Ascending aorta (tissue), 2 donors: ENCODE results near the gene OTULIN. TPM values are rescaled to one million over a fixed set of nuclear protein-coding genes. Genes with fewer than 3 reads are reported as not detected.

ENCODE experiments used
- DNase-seq, 2 donors: peaks; one replicate each; pipeline ENCODE4 v3.0.0-alpha.2; 2019; ENCODE audit warnings: low spot score in 2 of 2
- H3K27ac ChIP-seq, 2 donors: fragments of 200-600 bp; sonication (generic); one replicate each; pipeline ENCODE4 v1.5.1; 2016 to 2017; ENCODE audit warnings: mild to moderate bottlenecking in 1 of 2
- H3K27me3 ChIP-seq: fragments of 200-600 bp; sonication (generic); one replicate; pipeline ENCODE4 v1.5.1; 2017
- H3K36me3 ChIP-seq, 2 donors: fragments of 200-600 bp; sonication (generic); one replicate each; pipeline ENCODE4 v1.5.1; 2016
- H3K4me1 ChIP-seq, 2 donors: fragments of 200-600 bp; sonication (generic); one replicate each; pipeline ENCODE4 v1.5.1; 2016 to 2017; ENCODE audit warnings: mild to moderate bottlenecking in 1 of 2
- H3K4me3 ChIP-seq, 2 donors: fragments of 200-600 bp; sonication (generic); one replicate each; pipeline ENCODE4 v1.5.1; 2016 to 2017; ENCODE audit warnings: mild to moderate bottlenecking in 1 of 2
- H3K9me3 ChIP-seq, 2 donors: fragments of 200-600 bp; sonication (generic); one replicate each; pipeline ENCODE4 v1.5.1; 2016
- intact Hi-C: fragments of 100-400 bp; cut with DNase I; formaldehyde crosslinking; loops from one replicate; pipeline ENCODE4 v1.15.1; 2023
- total RNA-seq: library from RNA; depleted of rRNA; stranded (reverse); fragments of >200 nt; gene quantifications from one replicate; pipeline ENCODE4 v1.1.0, GENCODE V29; 2016
- TF ChIP-seq, protein P1 (sequence below), 3 experiments: fragments of 200-600 bp in 2 of 3; fragments of 450-650 bp in 1 of 3; sonication (generic) in 2 of 3; IDR thresholded peaks; one replicate each; pipeline ENCODE4 v1.5.1; 2016 to 2019; ENCODE audit warnings: antibody characterized with exemption in 3 of 3, mild to moderate bottlenecking in 1 of 3, moderate library complexity in 1 of 3

The OTULIN gene
- total RNA-seq, 1 donor from 2014 or later = 56.9 TPM

DNA sequence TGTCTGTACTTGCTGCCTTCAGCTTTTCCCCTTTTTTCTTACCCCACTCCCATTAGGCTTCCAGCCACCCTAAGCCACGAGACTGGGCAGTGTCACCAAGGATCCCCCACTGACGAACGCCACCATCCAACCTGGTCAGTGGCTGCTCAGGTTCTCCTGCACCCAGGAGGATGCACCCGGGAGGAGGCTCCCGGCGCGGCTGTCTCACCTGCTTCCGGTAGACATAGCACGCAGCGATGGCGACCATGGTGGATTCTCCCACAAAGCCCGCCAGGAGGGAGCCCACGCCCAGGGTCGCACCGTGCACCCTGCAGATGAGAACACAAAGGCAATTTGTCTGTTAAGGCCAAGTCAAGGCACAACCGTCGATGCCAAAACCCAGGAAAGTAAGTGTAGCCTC, 48.1 kb downstream of the OTULIN start:
- no peak for DNase-seq
- TF ChIP-seq, protein P1, sequence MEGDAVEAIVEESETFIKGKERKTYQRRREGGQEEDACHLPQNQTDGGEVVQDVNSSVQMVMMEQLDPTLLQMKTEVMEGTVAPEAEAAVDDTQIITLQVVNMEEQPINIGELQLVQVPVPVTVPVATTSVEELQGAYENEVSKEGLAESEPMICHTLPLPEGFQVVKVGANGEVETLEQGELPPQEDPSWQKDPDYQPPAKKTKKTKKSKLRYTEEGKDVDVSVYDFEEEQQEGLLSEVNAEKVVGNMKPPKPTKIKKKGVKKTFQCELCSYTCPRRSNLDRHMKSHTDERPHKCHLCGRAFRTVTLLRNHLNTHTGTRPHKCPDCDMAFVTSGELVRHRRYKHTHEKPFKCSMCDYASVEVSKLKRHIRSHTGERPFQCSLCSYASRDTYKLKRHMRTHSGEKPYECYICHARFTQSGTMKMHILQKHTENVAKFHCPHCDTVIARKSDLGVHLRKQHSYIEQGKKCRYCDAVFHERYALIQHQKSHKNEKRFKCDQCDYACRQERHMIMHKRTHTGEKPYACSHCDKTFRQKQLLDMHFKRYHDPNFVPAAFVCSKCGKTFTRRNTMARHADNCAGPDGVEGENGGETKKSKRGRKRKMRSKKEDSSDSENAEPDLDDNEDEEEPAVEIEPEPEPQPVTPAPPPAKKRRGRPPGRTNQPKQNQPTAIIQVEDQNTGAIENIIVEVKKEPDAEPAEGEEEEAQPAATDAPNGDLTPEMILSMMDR (IDR thresholded peaks at IDR 0.05) = no peak
- Histone ChIP-seq H3K4me1 (peaks cover 0 to 1% of the 10 kb centered on the region in 2 donors), H3K4me3 (no peak overlapping the region), H3K27me3 (no peaks in the 10 kb centered on the region), H3K27ac (no peak overlapping the region), H3K9me3 (no peaks in the 10 kb centered on the region), H3K36me3 (peaks cover 71 to 93% of the 10 kb centered on the region in 2 donors)
- intact Hi-C loops = no loop called here

DNA sequence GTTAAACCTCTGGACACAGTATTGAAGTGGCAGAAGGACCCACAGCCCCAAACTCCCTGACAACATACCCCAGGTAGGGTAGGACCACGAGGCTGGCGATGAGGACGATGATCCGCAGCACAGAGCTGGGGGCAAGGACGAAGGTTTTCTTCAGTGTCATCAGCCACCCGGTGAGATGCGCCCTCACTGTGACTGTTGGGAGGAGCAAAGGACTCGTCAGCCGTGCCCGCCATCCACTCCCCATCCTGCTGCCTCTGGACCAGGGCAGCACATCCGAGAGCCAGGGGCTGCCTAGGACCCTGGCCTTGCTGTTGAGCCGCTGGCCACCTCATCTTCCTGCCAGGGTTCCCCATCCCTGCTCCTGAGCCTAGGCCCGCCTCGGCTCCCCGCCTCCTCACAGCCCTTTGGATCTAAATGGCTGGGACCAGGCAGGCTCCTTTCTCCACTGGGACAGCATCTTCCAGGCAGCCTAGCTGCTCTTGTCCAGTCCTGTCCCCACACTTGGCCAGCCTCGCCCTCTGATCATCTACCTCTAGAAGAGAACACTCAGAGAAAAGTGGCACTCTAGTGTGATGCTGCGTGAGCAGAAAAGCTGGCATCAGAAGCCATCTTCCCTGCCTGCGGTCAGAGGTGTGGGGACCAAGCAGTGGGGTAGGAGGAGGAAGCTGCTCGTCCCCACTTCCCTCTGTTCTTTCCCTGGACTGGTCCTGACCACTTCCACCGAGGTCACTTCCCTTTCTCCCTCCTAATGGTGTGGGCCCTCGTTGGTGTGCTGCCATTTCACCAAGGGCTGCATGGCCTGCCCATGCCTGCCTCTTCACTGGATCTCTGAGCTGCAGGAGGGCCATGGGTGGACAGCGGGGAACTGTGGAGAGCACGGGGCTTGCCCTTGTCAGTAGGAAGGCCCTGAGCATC, 49.2 kb downstream of the OTULIN start:
- H3K4me1 ChIP-seq = no peaks in the 10 kb centered on the region
- intact Hi-C loops = no loop called here
- H3K36me3 ChIP-seq = peaks cover 75 to 93% of the 10 kb centered on the region in 2 donors
- TF ChIP-seq, protein P1 (IDR thresholded peaks at IDR 0.05) = no peak
- DNase-seq = no peak
- no peak overlapping the region for H3K4me3 ChIP-seq
- H3K9me3 ChIP-seq = no peaks in the 10 kb centered on the region
- no peaks in the 10 kb centered on the region for H3K27me3 ChIP-seq
- no peak overlapping the region for H3K27ac ChIP-seq

DNA sequence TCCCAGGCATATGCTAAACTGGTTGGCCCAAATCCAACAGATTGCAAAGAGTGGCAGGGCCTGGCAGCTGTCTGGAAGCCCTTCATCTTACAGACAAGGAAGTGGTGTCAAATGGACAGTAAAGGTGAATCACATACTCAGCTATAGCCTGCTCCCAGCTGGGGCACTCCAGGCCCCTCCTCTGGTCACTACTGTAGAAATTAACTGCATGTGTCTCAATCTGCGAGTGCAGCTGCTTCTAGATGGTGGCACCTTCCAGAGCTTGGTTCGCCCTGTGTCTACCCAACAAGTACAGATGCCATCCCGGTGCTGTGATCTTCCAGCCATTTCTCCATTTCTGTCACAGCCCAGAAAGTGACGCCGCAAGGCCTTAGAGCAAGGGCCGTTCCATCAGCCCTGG, 50.2 kb downstream of the OTULIN start:
- H3K9me3 ChIP-seq = no peaks in the 10 kb centered on the region
- intact Hi-C loops = no loop called here
- TF ChIP-seq, protein P1 (IDR thresholded peaks at IDR 0.05) = no peak
- no peak overlapping the region for H3K27ac ChIP-seq
- no peak for DNase-seq
- H3K4me3 ChIP-seq = no peak overlapping the region
- no peaks in the 10 kb centered on the region for H3K4me1 ChIP-seq
- peaks cover 70 to 85% of the 10 kb centered on the region in 2 donors for H3K36me3 ChIP-seq
- H3K27me3 ChIP-seq = no peaks in the 10 kb centered on the region

DNA sequence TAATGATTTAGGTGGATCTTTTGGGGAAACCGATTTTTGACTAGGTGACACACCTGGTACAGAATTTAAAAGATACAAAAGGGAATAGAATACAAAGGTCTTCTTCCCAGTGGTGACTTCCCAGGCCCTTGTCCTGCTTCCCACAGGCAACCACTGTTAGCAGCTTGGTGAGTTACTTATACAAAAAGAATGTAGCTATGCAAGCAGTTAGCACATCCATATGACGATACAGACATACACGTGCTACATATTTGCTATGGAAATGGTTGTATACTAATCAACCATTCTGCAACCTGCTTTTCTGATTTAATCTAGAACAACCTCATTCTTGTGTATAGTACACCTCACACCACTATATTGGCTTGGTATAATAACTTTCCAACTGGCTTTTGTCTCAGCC, 51.0 kb downstream of the OTULIN start:
- Histone ChIP-seq H3K4me1 (no peaks in the 10 kb centered on the region), H3K27me3 (no peaks in the 10 kb centered on the region), H3K4me3 (no peak overlapping the region), H3K36me3 (peaks cover 65 to 77% of the 10 kb centered on the region in 2 donors), H3K9me3 (no peaks in the 10 kb centered on the region), H3K27ac (no peak overlapping the region)
- no peak for DNase-seq
- TF ChIP-seq, protein P1 (IDR thresholded peaks at IDR 0.05) = no peak
- intact Hi-C loops = no loop called here

DNA sequence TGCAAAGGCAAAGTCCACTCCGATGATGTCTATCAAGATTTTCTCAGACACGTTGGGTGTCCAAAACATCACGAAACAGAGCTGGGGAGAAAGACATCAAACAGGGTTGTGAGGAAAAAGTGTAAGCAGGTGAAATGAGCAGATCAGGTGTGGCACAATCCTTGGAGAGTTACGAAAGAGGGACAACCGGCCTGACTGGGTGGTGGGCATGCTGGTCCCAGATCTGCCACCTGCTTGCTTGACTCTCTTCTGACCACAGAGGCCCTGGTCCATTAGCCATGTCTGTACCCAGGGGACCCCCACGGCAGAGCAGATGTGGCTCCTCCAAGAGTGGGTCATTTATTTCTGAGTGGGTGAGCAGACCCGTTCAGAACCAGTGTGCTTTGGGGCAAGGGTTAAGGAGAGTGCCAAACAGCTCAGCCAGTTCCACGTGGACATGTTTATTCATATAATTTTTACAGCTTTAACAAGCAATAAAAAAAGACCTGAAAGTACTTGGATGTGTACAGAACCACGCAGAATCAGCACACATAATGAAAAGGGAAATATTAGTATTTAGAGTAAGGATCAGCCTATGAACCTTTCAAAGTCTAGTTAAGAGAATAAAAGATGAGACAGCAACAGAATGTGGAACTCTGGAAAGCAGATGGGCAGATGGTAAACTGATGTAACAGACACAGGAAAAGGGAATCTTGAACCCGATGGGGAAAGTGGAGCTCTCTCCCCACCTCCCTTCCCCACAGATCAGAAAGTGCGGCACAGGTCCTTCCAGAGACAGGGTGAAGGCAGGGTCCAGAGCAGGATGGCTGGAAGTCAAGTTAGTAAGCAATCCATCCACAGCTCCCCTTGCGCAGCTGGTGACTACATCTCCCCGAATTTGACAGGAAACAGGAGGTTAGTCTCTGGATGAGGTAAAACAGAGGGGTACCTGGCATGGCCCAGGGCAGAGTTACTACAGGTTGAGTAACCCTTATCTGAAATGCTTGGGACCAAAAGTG, 52.5 kb downstream of the OTULIN start:
- Histone ChIP-seq H3K27me3 (no peaks in the 10 kb centered on the region), H3K4me3 (no peak overlapping the region), H3K27ac (no peak overlapping the region), H3K4me1 (no peaks in the 10 kb centered on the region), H3K9me3 (no peaks in the 10 kb centered on the region), H3K36me3 (peaks cover 52 to 61% of the 10 kb centered on the region in 2 donors)
- intact Hi-C loops = no loop called here
- no peak for DNase-seq
- TF ChIP-seq, protein P1 (IDR thresholded peaks at IDR 0.05) = no peak
